Kasumi-1 (cell line): ENCODE results near the gene FBN1.

Experiments used
- DNase-seq, 2 experiments: peaks; one replicate each; lab custom pipeline; 2025; lab: John Stamatoyannopoulos, UW

Gene FBN1

DNA sequence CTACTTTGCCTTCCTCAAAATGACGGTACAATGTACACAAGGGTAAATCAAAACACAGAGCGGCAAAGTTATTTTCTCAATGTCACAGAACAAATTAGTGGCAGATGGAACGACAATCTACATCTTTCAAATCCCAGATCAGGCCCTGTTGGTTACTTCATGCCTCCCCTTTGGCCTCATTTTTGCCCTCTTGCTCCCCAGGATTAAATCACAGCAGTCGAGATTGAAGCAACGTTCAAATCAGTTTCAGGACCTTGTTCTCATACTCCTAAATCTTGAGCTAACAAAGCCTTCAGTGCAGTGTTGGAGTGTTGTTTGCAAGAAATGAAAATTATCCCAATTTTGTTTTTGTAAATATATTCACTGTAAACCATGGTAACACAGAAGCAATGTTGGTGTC lies 91.4 kb downstream of the FBN1 start:
- DNase-seq = no peak

GRCh38 chr15:48553559-48553958 lies 92.0 kb downstream of the FBN1 start:
- no peak for DNase-seq

- no peak for DNase-seq
These were observed 94.5 kb downstream of the FBN1 start for GRCh38 chr15:48550822-48551525.

DNA sequence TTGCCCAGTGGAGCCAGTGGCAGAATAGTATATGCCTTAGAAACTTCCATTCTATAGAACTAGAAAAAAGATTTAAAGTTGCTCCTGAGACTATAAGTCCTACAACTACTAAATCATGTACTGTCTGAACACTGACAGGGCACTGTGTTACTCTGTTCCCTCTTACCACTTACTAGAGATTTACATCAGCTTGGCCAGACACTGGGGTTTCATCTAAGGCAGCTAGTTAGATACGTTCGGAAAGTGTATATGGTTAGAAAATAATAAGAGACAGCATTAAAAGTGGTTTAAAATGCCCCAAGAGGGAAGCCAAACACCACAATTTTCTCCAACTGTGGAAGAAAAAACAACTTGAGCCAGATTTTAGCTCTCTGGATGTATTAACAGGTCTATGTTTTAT lies 97.1 kb downstream of the FBN1 start:
- DNase-seq = no peak

DNA sequence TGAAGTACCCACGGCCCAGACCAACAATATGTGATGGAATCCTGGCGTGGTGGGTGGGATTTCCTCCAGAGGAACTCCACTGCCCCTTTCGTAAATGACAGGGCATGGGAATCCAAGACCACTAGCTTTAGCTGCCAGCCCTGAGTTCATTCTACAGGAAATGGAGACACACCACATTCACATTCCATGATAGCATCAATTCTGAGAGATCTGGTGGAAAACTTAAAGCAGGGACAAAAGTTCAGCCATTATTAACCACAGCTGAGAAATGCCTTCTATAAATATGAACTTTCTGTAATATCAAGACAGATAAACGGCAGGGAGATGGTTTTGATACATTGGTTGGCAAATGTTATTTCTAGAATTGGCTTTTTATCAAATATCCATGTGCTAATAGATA lies 98.2 kb downstream of the FBN1 start:
- DNase-seq = no peak

DNA sequence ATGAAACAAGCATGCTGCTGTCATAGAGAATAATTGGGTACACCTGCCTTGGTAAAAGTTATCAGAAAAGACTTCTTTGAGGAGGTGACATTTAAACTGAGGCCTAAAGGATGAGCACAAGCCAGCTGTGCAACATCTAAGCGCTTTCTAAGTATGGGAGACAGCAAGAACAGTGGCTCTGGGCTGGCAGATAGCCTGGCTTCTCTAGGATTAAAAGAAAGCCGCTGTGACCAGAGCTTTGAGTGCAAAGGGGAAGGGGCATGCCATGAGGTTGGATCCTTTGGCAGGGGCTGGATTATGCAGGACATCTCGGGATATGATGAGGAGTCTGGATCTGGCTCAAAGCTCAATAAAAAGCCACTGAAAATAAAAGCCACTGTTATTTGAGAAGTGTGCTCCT lies 99.2 kb downstream of the FBN1 start:
- no peak for DNase-seq

- no peak for DNase-seq
These were observed 100.7 kb downstream of the FBN1 start for GRCh38 chr15:48544778-48545177.

DNA sequence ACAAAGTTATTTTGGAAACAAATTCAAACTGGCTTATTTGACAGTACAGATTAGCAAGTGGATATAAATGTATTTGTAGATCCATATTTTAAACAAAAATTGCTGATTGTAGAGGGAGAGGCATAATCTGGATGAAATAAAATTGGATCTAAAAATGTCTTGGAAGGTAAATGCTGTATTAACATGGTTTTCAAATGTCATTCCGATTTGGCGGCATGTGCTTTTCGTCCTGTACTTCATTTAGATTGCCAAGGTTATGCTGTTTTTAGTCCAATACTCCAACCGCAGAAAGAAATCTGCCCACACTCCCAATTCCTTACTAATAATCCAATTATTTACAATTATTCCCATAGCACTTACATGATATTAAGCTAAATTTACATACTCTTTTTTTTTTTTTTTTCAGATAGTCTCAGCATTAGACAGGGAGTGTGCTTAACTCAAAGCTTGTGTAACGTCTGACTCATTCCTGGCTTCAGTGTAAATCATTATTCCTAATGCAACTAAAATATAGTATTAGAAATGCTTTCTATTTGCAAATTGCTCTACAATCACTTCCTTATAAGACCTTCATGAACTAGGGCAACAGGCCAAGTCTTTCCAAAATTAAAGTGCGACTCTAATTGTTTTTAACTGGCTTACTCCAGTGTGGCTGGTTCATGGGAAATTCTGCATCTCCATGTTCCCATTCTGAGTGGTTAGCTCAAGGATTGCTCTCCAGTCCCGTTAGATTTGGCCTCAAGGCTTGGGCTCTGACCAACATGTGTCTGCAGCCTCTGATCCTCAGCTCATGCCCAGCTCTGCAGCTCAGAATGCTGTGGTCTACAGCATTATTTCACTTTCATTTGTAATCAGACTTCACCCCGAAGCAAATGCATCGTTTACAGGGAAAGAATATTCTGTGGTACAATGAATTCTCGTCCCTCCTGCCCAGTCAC lies 103.9 kb downstream of the FBN1 start:
- no peak for DNase-seq

DNA sequence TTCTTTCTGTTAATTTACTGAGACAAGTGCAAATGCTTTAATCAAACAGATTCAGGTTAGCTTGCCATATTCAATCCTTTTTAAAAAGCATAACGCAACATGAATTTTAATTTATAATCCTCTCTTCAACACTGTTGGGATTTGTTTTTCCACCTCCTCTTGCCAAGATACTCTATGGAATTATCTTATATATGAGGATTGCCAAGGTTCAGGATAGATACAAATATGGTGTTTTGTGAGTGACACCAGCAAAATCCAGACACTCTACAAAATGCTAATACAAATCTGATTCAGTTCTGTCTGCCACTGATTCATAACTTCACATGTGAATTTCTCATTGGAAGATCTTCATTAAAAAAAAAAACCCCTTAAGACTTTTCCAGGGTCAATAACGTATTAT lies 104.8 kb downstream of the FBN1 start:
- no peak for DNase-seq

DNA sequence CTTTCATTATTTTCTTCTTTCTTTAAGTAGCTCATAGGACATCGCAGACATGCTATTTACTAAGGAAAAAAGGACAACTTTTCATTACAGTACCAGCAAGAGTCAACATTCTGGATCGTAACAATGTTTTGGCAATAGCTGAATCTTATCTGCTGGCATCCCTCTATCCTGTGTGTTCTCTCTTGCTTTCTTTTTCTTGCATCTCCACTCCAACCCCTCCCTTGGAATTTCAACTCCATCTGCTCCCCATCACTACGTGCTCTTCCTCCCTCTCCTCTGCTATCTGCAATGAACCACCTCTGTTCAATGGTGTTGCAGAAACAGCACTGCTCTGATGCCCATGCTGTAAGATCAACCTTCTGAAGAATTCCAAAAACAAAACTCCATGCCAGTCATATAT lies 106.6 kb downstream of the FBN1 start:
- DNase-seq = no peak

- DNase-seq = no peak
These were observed 108.0 kb downstream of the FBN1 start for GRCh38 chr15:48537271-48538113.

DNA sequence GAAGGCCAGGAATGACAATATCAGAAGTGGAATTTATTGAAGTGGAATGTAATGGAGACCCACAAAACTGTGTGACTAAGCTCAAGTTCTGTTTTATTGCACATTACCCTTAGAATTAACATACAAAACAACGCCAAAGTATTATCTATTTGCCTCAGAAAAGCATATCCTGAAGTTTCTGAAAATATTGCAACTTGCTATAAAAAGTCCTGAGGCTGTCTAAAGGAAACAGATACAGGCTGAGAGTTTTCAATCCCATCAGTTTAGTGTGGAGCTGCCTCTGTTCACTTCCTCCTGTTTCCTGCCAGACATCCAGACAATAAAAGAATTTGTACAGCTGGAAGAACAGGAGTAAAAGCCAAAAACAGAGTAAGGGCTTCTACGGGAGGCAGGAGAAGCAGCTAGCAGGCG lies 108.8 kb downstream of the FBN1 start:
- no peak for DNase-seq

DNA sequence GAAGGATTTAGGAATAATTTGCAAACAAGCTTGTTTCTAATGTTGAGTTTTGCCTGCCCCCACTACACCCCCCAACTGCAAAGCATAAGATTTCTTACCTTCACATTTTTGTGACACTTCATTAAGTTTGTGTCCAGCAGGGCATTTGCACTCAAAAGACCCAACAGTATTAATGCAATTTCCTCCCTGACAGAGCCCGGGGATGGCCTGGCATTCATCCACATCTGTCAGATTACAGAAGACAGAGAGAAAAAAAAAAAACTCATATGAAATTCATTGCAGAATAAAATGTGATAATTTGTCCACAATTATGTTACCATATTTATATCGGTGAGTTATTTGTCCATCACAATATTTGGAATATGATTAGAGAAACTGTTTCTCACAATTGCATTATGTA lies 111.5 kb downstream of the FBN1 start:
- no peak for DNase-seq

- DNase-seq = no peak
These were observed 112.6 kb downstream of the FBN1 start for GRCh38 chr15:48532946-48533345.

DNA sequence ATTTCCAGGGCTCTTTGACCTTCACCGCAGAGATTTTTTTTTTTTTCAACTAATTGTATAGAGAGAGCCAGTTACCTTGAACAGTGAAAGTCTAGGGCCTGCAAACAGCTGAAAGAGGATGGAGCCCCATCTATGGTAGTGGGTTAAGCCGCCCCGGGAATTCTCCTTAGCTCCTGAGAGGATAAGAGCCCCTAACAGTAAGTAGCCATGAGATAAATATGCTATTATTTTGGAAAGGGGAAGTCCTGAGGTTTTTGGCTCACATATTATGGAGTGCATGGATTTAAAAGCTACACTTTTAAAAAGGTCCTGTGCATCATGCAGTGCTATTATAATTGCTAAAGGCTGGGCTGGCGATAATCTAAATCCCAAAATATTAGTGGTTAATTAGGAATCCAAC lies 115.0 kb downstream of the FBN1 start:
- DNase-seq = no peak

- no peak for DNase-seq
These were observed 116.6 kb downstream of the FBN1 start for GRCh38 chr15:48528921-48529320.

DNA sequence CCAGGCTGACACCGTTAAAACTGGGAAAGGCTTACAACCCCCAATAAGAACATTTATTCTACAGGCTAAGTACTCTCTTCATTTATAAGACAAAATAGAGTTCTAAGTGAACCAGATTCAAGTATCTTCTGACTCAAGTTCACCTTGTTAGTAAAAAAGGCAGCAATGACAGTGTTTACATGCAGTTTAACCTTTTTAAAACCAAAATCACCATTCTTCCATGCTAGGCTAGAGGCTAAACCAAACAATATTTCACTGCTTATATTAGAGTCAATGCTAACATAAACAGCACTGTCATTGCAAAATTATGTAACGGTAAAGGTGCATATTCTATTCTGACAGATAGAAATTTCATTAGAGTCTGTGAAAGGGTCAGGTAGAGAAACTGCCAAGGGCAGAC lies 118.0 kb downstream of the FBN1 start:
- no peak for DNase-seq

DNA sequence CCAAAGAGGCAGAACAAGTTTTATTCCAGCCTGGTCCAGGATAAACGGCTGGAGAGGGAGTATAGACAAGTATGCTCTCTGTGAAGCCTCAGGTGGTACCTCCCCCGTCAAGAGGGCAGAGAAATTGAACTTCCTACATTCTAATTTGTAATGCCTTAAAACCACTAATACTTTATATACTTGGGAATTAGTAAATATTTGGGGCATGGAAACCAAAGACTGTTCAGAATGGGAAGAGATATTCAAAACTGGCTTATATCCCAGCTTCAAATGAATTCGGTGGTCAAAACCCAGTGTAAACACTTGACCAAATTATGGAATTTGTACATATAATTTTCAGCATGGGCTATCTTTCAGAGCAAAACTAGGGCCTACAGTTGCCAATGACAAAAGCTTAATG lies 122.6 kb downstream of the FBN1 start:
- no peak for DNase-seq

- no peak for DNase-seq
These were observed 123.4 kb downstream of the FBN1 start for GRCh38 chr15:48522123-48522522.

DNA sequence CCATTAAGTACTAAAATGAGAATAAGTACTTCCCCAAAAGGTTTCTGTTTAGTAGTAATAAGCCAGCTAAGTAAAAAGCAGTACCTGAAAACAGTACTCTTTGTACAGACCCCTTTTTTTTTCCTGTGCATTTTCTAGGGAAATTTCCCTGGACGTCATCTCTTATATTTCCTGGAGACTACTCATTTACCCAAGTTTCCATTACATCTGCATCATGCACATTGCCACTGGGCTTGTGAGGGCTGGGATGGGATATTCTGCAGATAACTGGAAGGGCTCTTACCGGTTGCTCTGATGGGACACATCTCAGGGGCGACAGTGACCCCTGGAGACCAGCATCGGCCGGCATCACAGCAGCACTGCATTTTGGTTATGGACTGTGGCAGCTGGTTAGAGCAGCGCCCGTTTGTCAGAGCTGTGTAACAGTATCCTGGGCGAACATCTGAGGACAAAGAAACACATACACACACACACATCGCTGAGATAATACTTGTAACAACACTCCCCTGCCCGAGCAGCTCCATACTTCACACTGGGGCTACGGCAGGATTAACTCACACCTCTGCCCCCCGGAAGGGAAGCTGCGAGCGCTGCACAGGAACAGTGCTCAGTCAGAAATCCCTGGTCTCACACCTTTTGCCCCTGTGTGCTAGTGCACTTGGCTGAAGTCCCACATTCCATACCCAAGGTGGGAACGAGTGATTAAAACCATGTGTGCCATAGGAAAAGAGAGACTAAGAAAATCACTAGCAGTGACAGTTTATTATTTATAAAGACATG lies 124.9 kb downstream of the FBN1 start:
- no peak for DNase-seq

DNA sequence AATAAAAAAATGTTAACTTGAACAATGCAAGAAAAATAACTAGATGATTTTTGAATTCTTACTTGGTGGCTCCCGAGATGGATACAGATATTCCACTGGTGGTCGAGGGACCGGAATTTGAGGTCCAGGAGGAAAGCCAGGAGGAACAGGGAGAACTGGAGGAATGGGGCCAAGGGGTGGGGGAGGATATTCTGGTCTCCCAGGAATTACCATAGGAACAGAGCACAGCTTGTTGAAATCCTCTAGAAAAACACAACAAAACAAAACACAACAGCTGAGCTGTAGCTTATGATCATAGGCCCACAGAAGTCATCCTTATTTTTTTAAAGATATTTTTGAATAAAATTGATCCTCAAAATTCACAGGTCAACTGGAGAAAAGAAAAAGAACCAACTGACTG lies 129.4 kb downstream of the FBN1 start:
- no peak for DNase-seq

- DNase-seq = no peak
These were observed 130.0 kb downstream of the FBN1 start for GRCh38 chr15:48515500-48515899.
